GM19193 (cell line): Measurements from ENCODE around the gene PDZRN3.

Source experiments
- POLR2A ChIP-seq: IDR thresholded peaks from 4 replicates; pipeline ENCODE4 v1.6.1; 2011; ENCODE audit not compliant: insufficient read depth, insufficient read length; ENCODE audit errors: extremely low read depth

PDZRN3 gene

GRCh38 chr3:73580343-73580742, 44.4 kb downstream of the PDZRN3 start:
- no peak for TF ChIP-seq POLR2A

GRCh38 chr3:73577704-73578103, 47.0 kb downstream of the PDZRN3 start:
- no peak for TF ChIP-seq POLR2A

- TF ChIP-seq POLR2A = no peak
Observed at GRCh38 chr3:73576999-73577461, 47.7 kb downstream of the PDZRN3 start.

- no peak for TF ChIP-seq POLR2A
Observed at GRCh38 chr3:73575953-73576352, 48.8 kb downstream of the PDZRN3 start.

GRCh38 chr3:73575519-73575918, 49.2 kb downstream of the PDZRN3 start:
- TF ChIP-seq POLR2A = no peak

- no peak for TF ChIP-seq POLR2A
Observed at GRCh38 chr3:73573204-73573603, 51.5 kb downstream of the PDZRN3 start.

- TF ChIP-seq POLR2A = no peak
Observed at GRCh38 chr3:73572368-73572767, 52.4 kb downstream of the PDZRN3 start.

- TF ChIP-seq POLR2A = no peak
Observed at GRCh38 chr3:73571238-73571794, 53.4 kb downstream of the PDZRN3 start.

- no peak for TF ChIP-seq POLR2A
Observed at GRCh38 chr3:73569246-73569760, 55.4 kb downstream of the PDZRN3 start.

GRCh38 chr3:73568371-73568862, 56.3 kb downstream of the PDZRN3 start:
- no peak for TF ChIP-seq POLR2A

GRCh38 chr3:73563896-73564582, 60.7 kb downstream of the PDZRN3 start:
- TF ChIP-seq POLR2A = no peak

- TF ChIP-seq POLR2A = no peak
Observed at GRCh38 chr3:73561494-73561893, 63.2 kb downstream of the PDZRN3 start.

GRCh38 chr3:73559749-73560148, 65.0 kb downstream of the PDZRN3 start:
- TF ChIP-seq POLR2A = no peak

- no peak for TF ChIP-seq POLR2A
Observed at GRCh38 chr3:73558727-73559075, 66.0 kb downstream of the PDZRN3 start.

- no peak for TF ChIP-seq POLR2A
Observed at GRCh38 chr3:73557986-73558726, 66.6 kb downstream of the PDZRN3 start.

GRCh38 chr3:73556520-73557372, 68.0 kb downstream of the PDZRN3 start:
- TF ChIP-seq POLR2A = no peak

GRCh38 chr3:73555076-73555475, 69.7 kb downstream of the PDZRN3 start:
- TF ChIP-seq POLR2A = no peak
